Duodenal mucosa (tissue), 2 donors: ENCODE measurements around the gene TRPV6.

Source experiments
- H3K27ac ChIP-seq: one replicate; pipeline ENCODE4 v1.7.0; 2013; ENCODE audit warnings: low read depth, low read length
- H3K27me3 ChIP-seq, 2 donors: one replicate each; pipeline ENCODE4 v1.7.0; 2013; ENCODE audit warnings: low read length in 2 of 2, control low read depth in 1 of 2; ENCODE audit not compliant: insufficient read depth in 2 of 2, control insufficient read depth in 1 of 2
- H3K36me3 ChIP-seq, 2 donors: one replicate each; pipeline ENCODE4 v1.7.0; 2013; ENCODE audit warnings: low read length in 2 of 2, control low read depth in 1 of 2; ENCODE audit not compliant: insufficient read depth in 2 of 2, control insufficient read depth in 1 of 2
- H3K4me1 ChIP-seq, 2 donors: one replicate each; pipeline ENCODE4 v1.7.0; 2013; ENCODE audit warnings: low read length in 2 of 2, control low read depth in 1 of 2; ENCODE audit not compliant: insufficient read depth in 2 of 2, control insufficient read depth in 1 of 2
- H3K4me3 ChIP-seq, 2 donors: one replicate each; pipeline ENCODE4 v1.7.0; 2013; ENCODE audit warnings: low read length in 2 of 2, low read depth in 1 of 2
- H3K9ac ChIP-seq, 2 donors: one replicate each; pipeline ENCODE4 v1.7.0; 2013; ENCODE audit warnings: low read length in 2 of 2, low read depth in 1 of 2
- H3K9me3 ChIP-seq, 2 donors: one replicate each; pipeline ENCODE4 v1.7.0; 2013; ENCODE audit warnings: low read length in 2 of 2, control low read depth in 1 of 2; ENCODE audit not compliant: control insufficient read depth in 1 of 2

TRPV6 gene

GRCh38 chr7:142886866-142887265, 1.3 kb upstream of the TRPV6 start:
- Histone ChIP-seq H3K4me3 (no peak overlapping the region), H3K9me3 (no peaks in the 10 kb centered on the region), H3K27ac (no peak overlapping the region), H3K36me3 (no peaks in the 10 kb centered on the region), H3K27me3 (peaks cover 0 to 8% of the 10 kb centered on the region in 2 donors), H3K9ac (no peak overlapping the region), H3K4me1 (peaks cover 34 to 40% of the 10 kb centered on the region in 2 donors)

GRCh38 chr7:142884286-142884640, 1.3 kb downstream of the TRPV6 start:
- peak overlapping the region in 1 of 2 donors; percentile 33 for H3K9ac ChIP-seq
- peaks cover 20 to 27% of the 10 kb centered on the region in 2 donors for H3K4me1 ChIP-seq
- no peaks in the 10 kb centered on the region for H3K36me3 ChIP-seq
- H3K27me3 ChIP-seq: no peaks in the 10 kb centered on the region
- peak overlapping the region; percentile 37 to 66 for H3K4me3 ChIP-seq
- no peaks in the 10 kb centered on the region for H3K9me3 ChIP-seq
- H3K27ac ChIP-seq: no peak overlapping the region

- H3K4me1 ChIP-seq: peaks cover 15 to 25% of the 10 kb centered on the region in 2 donors
- H3K27me3 ChIP-seq: no peaks in the 10 kb centered on the region
- H3K27ac ChIP-seq: no peak overlapping the region
- H3K4me3 ChIP-seq: peak overlapping the region in 1 of 2 donors; percentile 66
- H3K36me3 ChIP-seq: no peaks in the 10 kb centered on the region
- no peaks in the 10 kb centered on the region for H3K9me3 ChIP-seq
- peak overlapping the region in 1 of 2 donors; percentile 33 for H3K9ac ChIP-seq
Measured at GRCh38 chr7:142883571-142884285, 1.8 kb downstream of the TRPV6 start.

- H3K27me3 ChIP-seq: peaks cover 0 to 3% of the 10 kb centered on the region in 2 donors
Measured at GRCh38 chr7:142883145-142883544, 2.4 kb downstream of the TRPV6 start.

GRCh38 chr7:142882338-142882678, 3.2 kb downstream of the TRPV6 start:
- no peak overlapping the region for H3K9ac ChIP-seq
- H3K27ac ChIP-seq: no peak overlapping the region

More at GRCh38 chr7:142883145-142883544, 2.4 kb downstream of the TRPV6 start:
- no peak overlapping the region for H3K27ac ChIP-seq
- H3K4me1 ChIP-seq: peaks cover 15 to 25% of the 10 kb centered on the region in 2 donors
- no peak overlapping the region for H3K4me3 ChIP-seq
- no peak overlapping the region for H3K9ac ChIP-seq
- no peaks in the 10 kb centered on the region for H3K9me3 ChIP-seq
- H3K36me3 ChIP-seq: no peaks in the 10 kb centered on the region

GRCh38 chr7:142881586-142882337, 3.8 kb downstream of the TRPV6 start:
- Histone ChIP-seq H3K36me3 (no peaks in the 10 kb centered on the region), H3K4me1 (peaks cover 8 to 11% of the 10 kb centered on the region in 2 donors), H3K27me3 (peaks cover 0 to 4% of the 10 kb centered on the region in 2 donors), H3K9ac (no peak overlapping the region), H3K27ac (no peak overlapping the region), H3K9me3 (no peaks in the 10 kb centered on the region), H3K4me3 (no peak overlapping the region)

More at GRCh38 chr7:142882338-142882678, 3.2 kb downstream of the TRPV6 start:
- no peak overlapping the region for H3K4me3 ChIP-seq
- no peaks in the 10 kb centered on the region for H3K9me3 ChIP-seq
- H3K4me1 ChIP-seq: peaks cover 10 to 17% of the 10 kb centered on the region in 2 donors
- H3K27me3 ChIP-seq: peaks cover 0 to 4% of the 10 kb centered on the region in 2 donors
- no peaks in the 10 kb centered on the region for H3K36me3 ChIP-seq

GRCh38 chr7:142880876-142881505, 4.6 kb downstream of the TRPV6 start:
- Histone ChIP-seq H3K27me3 (peaks cover 0 to 4% of the 10 kb centered on the region in 2 donors), H3K27ac (no peak overlapping the region), H3K36me3 (no peaks in the 10 kb centered on the region), H3K4me3 (no peak overlapping the region), H3K9me3 (no peaks in the 10 kb centered on the region), H3K4me1 (peaks cover 4 to 8% of the 10 kb centered on the region in 2 donors), H3K9ac (no peak overlapping the region)

GRCh38 chr7:142879060-142879459, 6.5 kb downstream of the TRPV6 start:
- H3K4me3 ChIP-seq: no peak overlapping the region

GRCh38 chr7:142878315-142878714, 7.2 kb downstream of the TRPV6 start:
- Histone ChIP-seq H3K36me3 (peaks cover 0 to 3% of the 10 kb centered on the region in 2 donors), H3K4me3 (no peak overlapping the region), H3K27ac (no peak overlapping the region), H3K9ac (no peak overlapping the region), H3K27me3 (peaks cover 0 to 4% of the 10 kb centered on the region in 2 donors), H3K4me1 (peaks cover 0 to 5% of the 10 kb centered on the region in 2 donors), H3K9me3 (no peaks in the 10 kb centered on the region)

More at GRCh38 chr7:142879060-142879459, 6.5 kb downstream of the TRPV6 start:
- H3K27ac ChIP-seq: no peak overlapping the region
- H3K27me3 ChIP-seq: peaks cover 0 to 4% of the 10 kb centered on the region in 2 donors
- H3K9me3 ChIP-seq: no peaks in the 10 kb centered on the region
- H3K4me1 ChIP-seq: peaks cover 0 to 5% of the 10 kb centered on the region in 2 donors
- no peak overlapping the region for H3K9ac ChIP-seq
- peaks cover 0 to 3% of the 10 kb centered on the region in 2 donors for H3K36me3 ChIP-seq
